ENCODE measurements around the gene TGM5. TPM values are rescaled to one million over a fixed set of nuclear protein-coding genes. Genes with fewer than 3 reads are reported as not detected.

Gene TGM5
- total RNA-seq, 4 donors from 2014 or later: not detected

DNA sequence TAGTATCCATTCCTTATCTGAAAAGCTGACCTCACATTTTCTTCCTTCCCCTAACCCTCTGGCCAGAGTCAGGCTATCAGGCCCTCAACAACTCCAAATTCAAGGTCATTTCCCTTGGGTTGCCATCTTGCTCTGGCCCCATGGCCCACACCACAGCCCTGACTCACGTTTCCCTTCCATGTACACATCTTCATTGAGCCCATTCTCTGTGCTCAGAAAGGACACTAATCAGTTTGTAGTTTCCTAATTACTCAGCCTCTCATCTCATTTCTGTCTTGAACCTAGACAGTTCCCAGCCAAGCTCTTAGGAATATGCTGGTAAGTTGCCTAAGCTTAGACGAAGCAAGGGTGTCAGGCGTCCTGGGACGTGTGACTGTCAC is 14.9 kb downstream of the TGM5 start:
- Histone ChIP-seq H3K27ac (no peak overlapping the region), H3K9me3 (no peaks in the 10 kb centered on the region), H3K4me1 (no peaks in the 10 kb centered on the region), H3K4me3 (no peak overlapping the region), H3K27me3 (no peaks in the 10 kb centered on the region), H3K36me3 (no peaks in the 10 kb centered on the region)
- DNase-seq: no peak
- TF ChIP-seq POLR2A (IDR thresholded peaks at IDR 0.05): no peak
- TF ChIP-seq, protein P1, sequence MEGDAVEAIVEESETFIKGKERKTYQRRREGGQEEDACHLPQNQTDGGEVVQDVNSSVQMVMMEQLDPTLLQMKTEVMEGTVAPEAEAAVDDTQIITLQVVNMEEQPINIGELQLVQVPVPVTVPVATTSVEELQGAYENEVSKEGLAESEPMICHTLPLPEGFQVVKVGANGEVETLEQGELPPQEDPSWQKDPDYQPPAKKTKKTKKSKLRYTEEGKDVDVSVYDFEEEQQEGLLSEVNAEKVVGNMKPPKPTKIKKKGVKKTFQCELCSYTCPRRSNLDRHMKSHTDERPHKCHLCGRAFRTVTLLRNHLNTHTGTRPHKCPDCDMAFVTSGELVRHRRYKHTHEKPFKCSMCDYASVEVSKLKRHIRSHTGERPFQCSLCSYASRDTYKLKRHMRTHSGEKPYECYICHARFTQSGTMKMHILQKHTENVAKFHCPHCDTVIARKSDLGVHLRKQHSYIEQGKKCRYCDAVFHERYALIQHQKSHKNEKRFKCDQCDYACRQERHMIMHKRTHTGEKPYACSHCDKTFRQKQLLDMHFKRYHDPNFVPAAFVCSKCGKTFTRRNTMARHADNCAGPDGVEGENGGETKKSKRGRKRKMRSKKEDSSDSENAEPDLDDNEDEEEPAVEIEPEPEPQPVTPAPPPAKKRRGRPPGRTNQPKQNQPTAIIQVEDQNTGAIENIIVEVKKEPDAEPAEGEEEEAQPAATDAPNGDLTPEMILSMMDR (IDR thresholded peaks at IDR 0.05): no peak
- intact Hi-C loops (cut with DNase I; ENCODE audit: low total_unique reads): no loop called here

GRCh38 chr15:43251185-43251870 is 15.4 kb downstream of the TGM5 start:
- intact Hi-C loops (cut with DNase I; ENCODE audit: low total_unique reads): no loop called here
- no peaks in the 10 kb centered on the region for H3K27me3 ChIP-seq
- H3K4me1 ChIP-seq: no peaks in the 10 kb centered on the region
- no peak for TF ChIP-seq POLR2A (IDR thresholded peaks at IDR 0.05)
- TF ChIP-seq, protein P1 (IDR thresholded peaks at IDR 0.05): no peak
- no peak overlapping the region for H3K27ac ChIP-seq
- H3K36me3 ChIP-seq: no peaks in the 10 kb centered on the region
- DNase-seq: no peak
- H3K4me3 ChIP-seq: no peak overlapping the region
- no peaks in the 10 kb centered on the region for H3K9me3 ChIP-seq

DNA sequence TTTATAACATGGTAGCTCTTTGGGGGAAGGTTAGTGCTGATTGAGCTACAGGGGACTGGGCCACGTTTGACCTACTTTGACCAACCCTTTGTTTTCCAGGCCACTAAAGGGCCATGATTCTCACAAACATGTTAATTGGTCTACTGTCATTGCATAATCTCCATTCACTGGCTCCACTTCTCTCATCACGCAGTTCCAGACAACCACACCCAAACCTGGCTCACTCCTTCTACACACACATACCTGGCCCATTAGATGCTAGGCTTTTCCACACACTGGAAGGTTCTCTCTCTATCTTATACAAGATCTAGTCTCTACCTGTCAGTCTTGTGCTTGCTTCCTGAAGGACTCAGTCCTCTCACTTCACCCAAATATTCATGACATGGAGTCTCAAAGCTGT is 15.9 kb downstream of the TGM5 start:
- Histone ChIP-seq H3K27me3 (no peaks in the 10 kb centered on the region), H3K4me1 (no peaks in the 10 kb centered on the region), H3K4me3 (no peak overlapping the region), H3K36me3 (no peaks in the 10 kb centered on the region), H3K9me3 (no peaks in the 10 kb centered on the region), H3K27ac (no peak overlapping the region)
- intact Hi-C loops (cut with DNase I; ENCODE audit: low total_unique reads): no loop called here
- TF ChIP-seq, protein P1 (IDR thresholded peaks at IDR 0.05): no peak
- no peak for TF ChIP-seq POLR2A (IDR thresholded peaks at IDR 0.05)
- no peak for DNase-seq

DNA sequence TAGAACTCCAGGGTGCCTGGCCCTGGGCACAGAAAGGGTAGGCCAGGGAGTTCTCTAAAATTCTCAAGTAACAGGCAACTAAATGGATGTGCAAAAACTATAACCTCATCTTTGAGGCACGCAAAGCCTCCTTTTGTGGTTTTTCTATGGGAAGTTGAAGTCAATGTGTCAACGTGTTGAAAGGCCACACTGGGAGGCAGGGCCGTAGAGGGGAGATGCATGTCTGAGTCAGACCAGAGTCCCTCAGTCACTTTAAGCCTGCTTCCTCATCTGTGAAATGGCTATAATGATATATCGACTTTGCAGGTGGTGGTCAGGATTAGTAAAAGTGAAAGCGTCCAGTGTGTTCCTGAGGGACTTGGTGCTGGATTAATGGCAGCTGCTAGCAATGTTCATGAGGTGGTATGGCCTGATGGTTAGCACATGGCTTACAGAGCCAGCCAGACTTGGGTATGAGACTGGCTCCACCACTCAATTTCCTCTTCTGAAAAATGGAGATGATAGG is 17.0 kb downstream of the TGM5 start:
- Histone ChIP-seq H3K27ac (no peak overlapping the region), H3K27me3 (no peaks in the 10 kb centered on the region), H3K4me3 (no peak overlapping the region), H3K9me3 (no peaks in the 10 kb centered on the region), H3K4me1 (no peaks in the 10 kb centered on the region), H3K36me3 (no peaks in the 10 kb centered on the region)
- intact Hi-C loops (cut with DNase I; ENCODE audit: low total_unique reads): no loop called here
- no peak for DNase-seq
- TF ChIP-seq POLR2A (IDR thresholded peaks at IDR 0.05): no peak
- TF ChIP-seq, protein P1 (IDR thresholded peaks at IDR 0.05): no peak

DNA sequence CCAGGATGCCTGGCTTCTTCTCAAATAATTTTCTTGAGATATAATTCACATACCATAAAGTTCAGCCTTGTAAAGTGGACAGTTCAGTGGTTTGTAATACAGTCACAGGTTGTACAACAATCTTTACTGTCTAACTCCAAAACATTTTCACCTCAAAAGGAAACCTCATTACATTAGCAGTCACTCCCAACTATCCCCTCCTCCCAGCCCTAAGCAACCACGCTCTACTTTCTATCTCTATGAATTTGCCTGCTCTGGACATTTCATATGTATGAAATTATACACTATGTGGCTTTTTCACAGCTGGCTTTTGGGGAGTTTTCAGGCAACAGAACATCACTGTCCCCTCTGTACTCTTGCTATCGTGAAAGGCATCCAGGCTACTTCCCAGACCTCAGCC is 17.5 kb downstream of the TGM5 start:
- intact Hi-C loops (cut with DNase I; ENCODE audit: low total_unique reads): no loop called here
- no peaks in the 10 kb centered on the region for H3K36me3 ChIP-seq
- no peaks in the 10 kb centered on the region for H3K9me3 ChIP-seq
- no peaks in the 10 kb centered on the region for H3K4me1 ChIP-seq
- H3K27ac ChIP-seq: no peak overlapping the region
- no peak for DNase-seq
- H3K27me3 ChIP-seq: no peaks in the 10 kb centered on the region
- no peak overlapping the region for H3K4me3 ChIP-seq
- TF ChIP-seq, protein P1 (IDR thresholded peaks at IDR 0.05): no peak
- no peak for TF ChIP-seq POLR2A (IDR thresholded peaks at IDR 0.05)
